OCI-LY1 (cell line): Measurements from ENCODE around the gene CNTNAP5.

Experiments
- H2AFZ ChIP-seq: fragments of 200-600 bp; sonication (generic), shearing (Covaris generic); 2 replicates; pipeline ENCODE4 v1.6.0; 2014; ENCODE audit warnings: antibody characterized with exemption, mild to moderate bottlenecking, low read length
- H3F3A ChIP-seq: fragments of 200-600 bp; sonication (generic), shearing (Covaris generic); 2 replicates; pipeline ENCODE4 v1.6.0; 2014; ENCODE audit warnings: mild to moderate bottlenecking, antibody characterized with exemption, low read length, moderate library complexity; ENCODE audit not compliant: insufficient read depth
- H3K27ac ChIP-seq: fragments of 200-600 bp; sonication (generic); 2 replicates; pipeline ENCODE4 v1.5.1; 2014; ENCODE audit warnings: low read length, mixed run types, mild to moderate bottlenecking, low read depth; ENCODE audit not compliant: poor library complexity, severe bottlenecking
- H3K27me3 ChIP-seq: fragments of 200-600 bp; sonication (generic); 2 replicates; pipeline ENCODE4 v1.6.0; 2014; ENCODE audit warnings: antibody characterized with exemption, mild to moderate bottlenecking, low read length, moderate library complexity; ENCODE audit not compliant: insufficient read depth
- H3K36me3 ChIP-seq: fragments of 200-600 bp; sonication (generic); 2 replicates; pipeline ENCODE4 v1.6.1; 2014; ENCODE audit warnings: mild to moderate bottlenecking, antibody characterized with exemption, low read length, moderate library complexity, mixed read lengths; ENCODE audit not compliant: insufficient read depth
- H3K4me1 ChIP-seq: fragments of 200-600 bp; sonication (generic); 2 replicates; pipeline ENCODE4 v1.5.1; 2014; ENCODE audit warnings: mild to moderate bottlenecking, low read length, moderate library complexity; ENCODE audit not compliant: insufficient read depth, severe bottlenecking
- H3K4me2 ChIP-seq: fragments of 200-600 bp; sonication (generic), shearing (Covaris generic); 2 replicates; pipeline ENCODE4 v1.6.1; 2014; ENCODE audit warnings: low read length
- H3K4me3 ChIP-seq: fragments of 200-600 bp; sonication (generic); 2 replicates; pipeline ENCODE4 v1.5.1; 2014; ENCODE audit warnings: low read length, low read depth, mild to moderate bottlenecking, mixed read lengths; ENCODE audit not compliant: poor library complexity, severe bottlenecking
- H3K79me2 ChIP-seq: fragments of 200-600 bp; shearing (Covaris generic); 2 replicates; pipeline ENCODE4 v1.6.1; 2016; ENCODE audit warnings: mixed run types, low read length, mixed read lengths; ENCODE audit not compliant: insufficient read depth
- H3K9ac ChIP-seq: fragments of 200-600 bp; sonication (generic), shearing (Covaris generic); 2 replicates; pipeline ENCODE4 v1.6.1; 2014; ENCODE audit warnings: mild to moderate bottlenecking, low read length, mixed read lengths
- H3K9me2 ChIP-seq: fragments of 200-600 bp; sonication (generic), shearing (Covaris generic); 2 replicates; pipeline ENCODE4 v1.6.1; 2014; ENCODE audit warnings: low read depth, mild to moderate bottlenecking, low read length, mixed read lengths
- H3K9me3 ChIP-seq: fragments of 200-600 bp; shearing (Covaris generic); 2 replicates; pipeline ENCODE4 v1.6.1; 2014; ENCODE audit warnings: low read length, mixed read lengths
- H4K20me1 ChIP-seq: fragments of 200-600 bp; sonication (generic), shearing (Covaris generic); 2 replicates; pipeline ENCODE4 v1.6.0; 2016; ENCODE audit warnings: mild to moderate bottlenecking, low read length; ENCODE audit not compliant: insufficient read depth
- EZH2 ChIP-seq: fragments of 200-600 bp; sonication (generic), shearing (Covaris generic); IDR thresholded peaks from 2 replicates; pipeline ENCODE4 v1.8.0; 2017; ENCODE audit warnings: borderline replicate concordance, mixed run types, mild to moderate bottlenecking, antibody characterized with exemption, low read length, moderate library complexity, mixed read lengths
- TF ChIP-seq, protein P1 (sequence below): fragments of 200-600 bp; sonication (generic), shearing (Covaris generic); IDR thresholded peaks from 2 replicates; pipeline ENCODE4 v1.5.1; 2017; ENCODE audit warnings: mild to moderate bottlenecking, antibody characterized with exemption, low read length, moderate library complexity, mixed read lengths

Gene CNTNAP5

GRCh38 chr2:124325667-124326440 lies 300.8 kb downstream of the CNTNAP5 start:
- no peak overlapping the region for H3K27ac ChIP-seq

GRCh38 chr2:124327303-124327702 lies 302.2 kb downstream of the CNTNAP5 start:
- TF ChIP-seq, protein P1, sequence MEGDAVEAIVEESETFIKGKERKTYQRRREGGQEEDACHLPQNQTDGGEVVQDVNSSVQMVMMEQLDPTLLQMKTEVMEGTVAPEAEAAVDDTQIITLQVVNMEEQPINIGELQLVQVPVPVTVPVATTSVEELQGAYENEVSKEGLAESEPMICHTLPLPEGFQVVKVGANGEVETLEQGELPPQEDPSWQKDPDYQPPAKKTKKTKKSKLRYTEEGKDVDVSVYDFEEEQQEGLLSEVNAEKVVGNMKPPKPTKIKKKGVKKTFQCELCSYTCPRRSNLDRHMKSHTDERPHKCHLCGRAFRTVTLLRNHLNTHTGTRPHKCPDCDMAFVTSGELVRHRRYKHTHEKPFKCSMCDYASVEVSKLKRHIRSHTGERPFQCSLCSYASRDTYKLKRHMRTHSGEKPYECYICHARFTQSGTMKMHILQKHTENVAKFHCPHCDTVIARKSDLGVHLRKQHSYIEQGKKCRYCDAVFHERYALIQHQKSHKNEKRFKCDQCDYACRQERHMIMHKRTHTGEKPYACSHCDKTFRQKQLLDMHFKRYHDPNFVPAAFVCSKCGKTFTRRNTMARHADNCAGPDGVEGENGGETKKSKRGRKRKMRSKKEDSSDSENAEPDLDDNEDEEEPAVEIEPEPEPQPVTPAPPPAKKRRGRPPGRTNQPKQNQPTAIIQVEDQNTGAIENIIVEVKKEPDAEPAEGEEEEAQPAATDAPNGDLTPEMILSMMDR = no peak
- TF ChIP-seq EZH2 = no peak
- Histone ChIP-seq H3F3A (no peaks in the 10 kb centered on the region), H3K4me2 (no peak overlapping the region), H3K27ac (no peak overlapping the region), H3K9ac (no peak overlapping the region), H3K79me2 (no peaks in the 10 kb centered on the region), H3K9me2 (peaks cover 6% of the 10 kb centered on the region), H4K20me1 (no peaks in the 10 kb centered on the region), H3K4me3 (no peak overlapping the region), H3K9me3 (no peaks in the 10 kb centered on the region), H3K4me1 (no peaks in the 10 kb centered on the region), H2AFZ (no peak overlapping the region), H3K36me3 (no peaks in the 10 kb centered on the region), H3K27me3 (no peaks in the 10 kb centered on the region)

More at GRCh38 chr2:124325667-124326440, 300.8 kb downstream of the CNTNAP5 start:
- H3K9ac ChIP-seq = no peak overlapping the region
- no peaks in the 10 kb centered on the region for H3F3A ChIP-seq
- no peaks in the 10 kb centered on the region for H3K9me3 ChIP-seq
- TF ChIP-seq, protein P1 = peak; percentile 33; the same call in 1 of the 2 replicates
- no peak for TF ChIP-seq EZH2
- H3K36me3 ChIP-seq = no peaks in the 10 kb centered on the region
- H3K4me3 ChIP-seq = no peak overlapping the region
- H3K9me2 ChIP-seq = no peaks in the 10 kb centered on the region; the same call in 1 of the 2 replicates
- no peaks in the 10 kb centered on the region for H4K20me1 ChIP-seq
- H3K4me1 ChIP-seq = no peaks in the 10 kb centered on the region
- no peak overlapping the region for H2AFZ ChIP-seq
- H3K79me2 ChIP-seq = no peaks in the 10 kb centered on the region
- H3K27me3 ChIP-seq = no peaks in the 10 kb centered on the region
- no peak overlapping the region for H3K4me2 ChIP-seq

- Histone ChIP-seq H3K79me2 (no peaks in the 10 kb centered on the region), H3K9me2 (peaks cover 6% of the 10 kb centered on the region), H3K9ac (no peak overlapping the region), H3K4me3 (no peak overlapping the region), H4K20me1 (no peaks in the 10 kb centered on the region), H3F3A (no peaks in the 10 kb centered on the region), H3K4me2 (no peak overlapping the region), H2AFZ (no peak overlapping the region), H3K27me3 (no peaks in the 10 kb centered on the region), H3K36me3 (no peaks in the 10 kb centered on the region), H3K27ac (no peak overlapping the region), H3K9me3 (no peaks in the 10 kb centered on the region), H3K4me1 (no peaks in the 10 kb centered on the region)
- TF ChIP-seq, protein P1 = no peak
- TF ChIP-seq EZH2 = no peak
These were observed 303.3 kb downstream of the CNTNAP5 start for GRCh38 chr2:124328397-124328796.
